PC-3 (cell line): ENCODE data around the gene ATP8A2. TPM values are rescaled to one million over a fixed set of nuclear protein-coding genes. Genes with fewer than 3 reads are reported as not detected.

ENCODE experiments used
- ATAC-seq: fragments of 200-7000 bp; cut with Tn5 transposase; 2 replicates; pipeline ENCODE4 v1.9.1; 2020; ENCODE audit warnings: mild to moderate bottlenecking, moderate library complexity
- BruUV-seq: library from RNA; stranded (reverse); fragments of 400-500 nt; replicated peaks from 2 replicates; lab custom pipeline; 2021; lab: Mats Ljungman, UMichigan
- CTCF ChIA-PET: fragments of 300-600 bp; sonication (Branson Sonifier 250); formaldehyde crosslinking; loops from one replicate; lab custom pipeline; 2022; ENCODE audit warnings: antibody characterized with exemption; lab: Charles Lee
- POLR2A ChIA-PET: fragments of 300-600 bp; sonication (Branson Sonifier 250); formaldehyde crosslinking; loops from one replicate; lab custom pipeline; 2022; ENCODE audit warnings: antibody characterized with exemption; ENCODE audit not compliant: unreplicated experiment; lab: Charles Lee
- DNase-seq: peaks from one replicate; pipeline ENCODE4 v3.0.0-alpha.2; 2015
- H2AFZ ChIP-seq: fragments of 300-600 bp; sonication (generic); 2 replicates; pipeline ENCODE4 v1.6.0; 2016; ENCODE audit warnings: antibody characterized with exemption, low read length
- H3F3A ChIP-seq: fragments of 300-600 bp; sonication (generic); one replicate; pipeline ENCODE4 v1.6.0; 2017; ENCODE audit warnings: antibody characterized with exemption, low read length, control low read depth, mild to moderate bottlenecking; ENCODE audit not compliant: unreplicated experiment
- H3K27ac ChIP-seq: fragments of 300-600 bp; sonication (generic); 2 replicates; pipeline ENCODE4 v1.5.1; 2016; ENCODE audit warnings: mild to moderate bottlenecking, low read length
- H3K27me3 ChIP-seq: fragments of 300-600 bp; sonication (generic); 2 replicates; pipeline ENCODE4 v1.6.1; 2016; ENCODE audit warnings: low read length, mixed read lengths
- H3K36me3 ChIP-seq: fragments of 300-600 bp; sonication (generic); 2 replicates; pipeline ENCODE4 v1.6.1; 2016; ENCODE audit warnings: low read depth, mixed run types, low read length, mixed read lengths
- H3K4me1 ChIP-seq: fragments of 300-600 bp; sonication (generic); 2 replicates; pipeline ENCODE4 v1.5.1; 2016; ENCODE audit warnings: low read length; ENCODE audit not compliant: insufficient read depth
- H3K4me2 ChIP-seq: fragments of 300-600 bp; sonication (generic); 2 replicates; pipeline ENCODE4 v1.6.0; 2016; ENCODE audit warnings: low read length
- H3K4me3 ChIP-seq: fragments of 300-600 bp; sonication (generic); 2 replicates; pipeline ENCODE4 v1.5.1; 2016; ENCODE audit warnings: mild to moderate bottlenecking, low read length, mixed read lengths
- H3K79me2 ChIP-seq: fragments of 300-600 bp; sonication (generic); 2 replicates; pipeline ENCODE4 v1.6.1; 2017; ENCODE audit warnings: low read length, mixed read lengths
- H3K9ac ChIP-seq: fragments of 300-600 bp; sonication (generic); 2 replicates; pipeline ENCODE4 v1.6.0; 2016; ENCODE audit warnings: mild to moderate bottlenecking, low read length
- H3K9me2 ChIP-seq: fragments of 300-600 bp; sonication (generic); replicated peaks from 2 replicates; pipeline ENCODE4 v1.6.1; 2016; ENCODE audit warnings: mixed run types, low read length, mixed read lengths
- H3K9me3 ChIP-seq: fragments of 300-600 bp; sonication (generic); 2 replicates; pipeline ENCODE4 v1.6.1; 2016; ENCODE audit warnings: low read length, mixed read lengths
- H4K20me1 ChIP-seq: fragments of 300-600 bp; sonication (generic); 2 replicates; pipeline ENCODE4 v1.6.1; 2016; ENCODE audit warnings: low read length, mixed read lengths
- EZH2 ChIP-seq: fragments of 300-600 bp; sonication (generic); IDR thresholded peaks from one replicate; pipeline ENCODE4 v1.6.1; 2017; ENCODE audit warnings: antibody characterized with exemption, mild to moderate bottlenecking, low read length; ENCODE audit not compliant: unreplicated experiment
- EZH2phosphoT487 ChIP-seq: fragments of 300-600 bp; sonication (generic); IDR thresholded peaks from 2 replicates; pipeline ENCODE4 v1.6.1; 2018; ENCODE audit warnings: mild to moderate bottlenecking, antibody characterized with exemption, low read length, borderline replicate concordance
- intact Hi-C: fragments of 100-400 bp; cut with micrococcal nuclease; formaldehyde crosslinking; loops from 2 replicates; pipeline ENCODE4 v1.9.0; 2023
- total RNA-seq: library from RNA; depleted of rRNA; stranded (reverse); fragments of >200 nt; gene quantifications from 2 replicates; pipeline ENCODE4 v1.2.3, GENCODE V29; 2014
- TF ChIP-seq, protein P1 (sequence below): fragments of 300-600 bp; sonication (generic); conservative IDR thresholded peaks from 2 replicates; pipeline ENCODE4 v1.5.1; 2017; ENCODE audit warnings: antibody characterized with exemption, low read depth, mild to moderate bottlenecking, low read length

The ATP8A2 gene
- total RNA-seq, 1 experiment from 2014 or later: 0.04 TPM

DNA sequence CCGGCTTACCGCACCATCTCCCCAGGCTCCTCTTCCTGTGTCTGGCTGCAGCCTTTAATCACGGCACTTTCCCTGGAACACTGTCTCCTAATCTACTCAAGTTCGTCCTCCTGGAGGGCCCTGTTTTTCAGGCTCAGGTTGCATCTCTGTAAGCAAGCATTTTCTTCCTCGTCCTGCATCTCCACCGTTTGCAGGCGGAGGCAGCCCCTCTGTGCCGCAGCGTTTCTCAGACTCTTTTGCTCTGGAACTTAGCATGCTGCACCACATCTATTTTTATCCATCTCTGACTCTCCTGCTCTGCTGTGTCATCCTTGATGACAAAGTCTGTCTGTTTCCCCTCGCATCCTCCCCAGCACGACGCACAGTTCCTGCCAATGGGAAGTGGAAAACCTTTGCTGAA is 117.5 kb downstream of the ATP8A2 start:
- POLR2A ChIA-PET: no interaction called here
- peaks cover 45% of the 10 kb centered on the region for H3K27me3 ChIP-seq
- H3K36me3 ChIP-seq: no peaks in the 10 kb centered on the region
- H2AFZ ChIP-seq: no peak overlapping the region
- no peak overlapping the region for H3K9ac ChIP-seq
- no peak overlapping the region for H3K27ac ChIP-seq
- H3K4me3 ChIP-seq: no peak overlapping the region
- intact Hi-C loops: no loop called here
- DNase-seq (no peak), ATAC-seq (no peak)
- TF ChIP-seq EZH2: no peak
- no peak for TF ChIP-seq EZH2phosphoT487
- TF ChIP-seq, protein P1, sequence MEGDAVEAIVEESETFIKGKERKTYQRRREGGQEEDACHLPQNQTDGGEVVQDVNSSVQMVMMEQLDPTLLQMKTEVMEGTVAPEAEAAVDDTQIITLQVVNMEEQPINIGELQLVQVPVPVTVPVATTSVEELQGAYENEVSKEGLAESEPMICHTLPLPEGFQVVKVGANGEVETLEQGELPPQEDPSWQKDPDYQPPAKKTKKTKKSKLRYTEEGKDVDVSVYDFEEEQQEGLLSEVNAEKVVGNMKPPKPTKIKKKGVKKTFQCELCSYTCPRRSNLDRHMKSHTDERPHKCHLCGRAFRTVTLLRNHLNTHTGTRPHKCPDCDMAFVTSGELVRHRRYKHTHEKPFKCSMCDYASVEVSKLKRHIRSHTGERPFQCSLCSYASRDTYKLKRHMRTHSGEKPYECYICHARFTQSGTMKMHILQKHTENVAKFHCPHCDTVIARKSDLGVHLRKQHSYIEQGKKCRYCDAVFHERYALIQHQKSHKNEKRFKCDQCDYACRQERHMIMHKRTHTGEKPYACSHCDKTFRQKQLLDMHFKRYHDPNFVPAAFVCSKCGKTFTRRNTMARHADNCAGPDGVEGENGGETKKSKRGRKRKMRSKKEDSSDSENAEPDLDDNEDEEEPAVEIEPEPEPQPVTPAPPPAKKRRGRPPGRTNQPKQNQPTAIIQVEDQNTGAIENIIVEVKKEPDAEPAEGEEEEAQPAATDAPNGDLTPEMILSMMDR: no peak
- no peak overlapping the region for H3K4me2 ChIP-seq
- no peaks in the 10 kb centered on the region for H3K9me3 ChIP-seq
- H4K20me1 ChIP-seq: no peaks in the 10 kb centered on the region
- H3K79me2 ChIP-seq: no peaks in the 10 kb centered on the region
- CTCF ChIA-PET: no interaction called here
- no peaks in the 10 kb centered on the region for H3K9me2 ChIP-seq
- H3K4me1 ChIP-seq: no peaks in the 10 kb centered on the region
- no peaks in the 10 kb centered on the region for H3F3A ChIP-seq
- no TSS peak for BruUV-seq

- TF ChIP-seq, protein P1: no peak
- TF ChIP-seq EZH2 (no peak), EZH2phosphoT487 (no peak)
- POLR2A ChIA-PET: no interaction called here
- Histone ChIP-seq H3K9me2 (no peaks in the 10 kb centered on the region), H3K27ac (no peak overlapping the region), H3K79me2 (no peaks in the 10 kb centered on the region), H3K4me1 (no peaks in the 10 kb centered on the region), H3K4me3 (no peak overlapping the region), H3K4me2 (no peak overlapping the region), H3K36me3 (no peaks in the 10 kb centered on the region), H3K9me3 (no peaks in the 10 kb centered on the region), H3K9ac (no peak overlapping the region), H3F3A (no peaks in the 10 kb centered on the region), H3K27me3 (peaks cover 54% of the 10 kb centered on the region), H2AFZ (no peak overlapping the region), H4K20me1 (no peaks in the 10 kb centered on the region)
- BruUV-seq: no TSS peak
- CTCF ChIA-PET: no interaction called here
- DNase-seq: no peak
- intact Hi-C loops: no loop called here
- ATAC-seq: no peak
These were observed 118.5 kb downstream of the ATP8A2 start for GRCh38 chr13:25490236-25490635.

GRCh38 chr13:25493931-25494640 is 122.3 kb downstream of the ATP8A2 start:
- Histone ChIP-seq H3K9me3 (no peaks in the 10 kb centered on the region), H3K9me2 (no peaks in the 10 kb centered on the region), H3F3A (no peaks in the 10 kb centered on the region), H3K36me3 (no peaks in the 10 kb centered on the region), H3K9ac (no peak overlapping the region), H3K4me2 (no peak overlapping the region), H3K4me1 (no peaks in the 10 kb centered on the region), H2AFZ (no peak overlapping the region), H3K79me2 (no peaks in the 10 kb centered on the region), H3K27ac (no peak overlapping the region), H4K20me1 (no peaks in the 10 kb centered on the region), H3K27me3 (peaks cover 62% of the 10 kb centered on the region), H3K4me3 (no peak overlapping the region)
- POLR2A ChIA-PET: interaction anchor here (0.5 kb wide), 1 partner anchor 651 kb away, joined by 3 read pairs; no protein-coding TSS in a partner anchor
- TF ChIP-seq, protein P1: no peak
- no peak for TF ChIP-seq EZH2
- TF ChIP-seq EZH2phosphoT487: no peak
- DNase-seq: no peak
- CTCF ChIA-PET: interaction anchor here (0.8 kb wide), 1 partner anchor 15 kb away, joined by 3 read pairs; no protein-coding TSS in a partner anchor
- ATAC-seq: no peak
- intact Hi-C loops: no loop called here
- BruUV-seq: no TSS peak
